H9 (cell line): Measurements from ENCODE around the gene EPHB2. TPM values are rescaled to one million over a fixed set of nuclear protein-coding genes. Genes with fewer than 3 reads are reported as not detected.

Source experiments
- DNase-seq: peaks from one replicate; pipeline ENCODE4 v3.0.0-alpha.2; 2017
- H2AFZ ChIP-seq: one replicate; pipeline ENCODE4 v1.6.1; 2013; ENCODE audit warnings: mild to moderate bottlenecking, low read length, control low read depth, moderate library complexity
- H2AK5ac ChIP-seq: 2 replicates; pipeline ENCODE4 v1.6.1; 2013; ENCODE audit warnings: low read length, control low read depth, mixed read lengths; ENCODE audit not compliant: insufficient read length
- H2BK120ac ChIP-seq: one replicate; pipeline ENCODE4 v1.6.1; 2013; ENCODE audit warnings: low read depth, mild to moderate bottlenecking, low read length, control low read depth, inconsistent platforms; ENCODE audit not compliant: poor library complexity, severe bottlenecking
- H2BK12ac ChIP-seq: 2 replicates; pipeline ENCODE4 v1.6.1; 2013; ENCODE audit warnings: low read length, control low read depth, mixed read lengths, low read depth; ENCODE audit not compliant: insufficient read length
- H2BK15ac ChIP-seq: 2 replicates; pipeline ENCODE4 v1.6.1; 2013; ENCODE audit warnings: low read depth, low read length, control low read depth
- H2BK20ac ChIP-seq: one replicate; pipeline ENCODE4 v1.6.1; 2013; ENCODE audit warnings: low read depth, mild to moderate bottlenecking, low read length, control low read depth, inconsistent platforms; ENCODE audit not compliant: poor library complexity, severe bottlenecking
- H2BK5ac ChIP-seq: 2 replicates; pipeline ENCODE4 v1.6.1; 2013; ENCODE audit warnings: low read length, control low read depth, mixed read lengths; ENCODE audit not compliant: insufficient read length
- H3K14ac ChIP-seq: 2 replicates; pipeline ENCODE4 v1.6.1; 2013; ENCODE audit warnings: low read length, control low read depth; ENCODE audit not compliant: insufficient read depth
- H3K18ac ChIP-seq: 2 replicates; pipeline ENCODE4 v1.6.1; 2013; ENCODE audit warnings: low read depth, mild to moderate bottlenecking, mixed read lengths, low read length, control low read depth; ENCODE audit not compliant: insufficient read length
- H3K23ac ChIP-seq: 2 replicates; pipeline ENCODE4 v1.6.1; 2013; ENCODE audit warnings: low read length, control low read depth, mixed read lengths, low read depth; ENCODE audit not compliant: insufficient read length
- H3K23me2 ChIP-seq: 2 replicates; pipeline ENCODE4 v1.6.1; 2013; ENCODE audit warnings: low read depth, mild to moderate bottlenecking, mixed read lengths, low read length, control low read depth; ENCODE audit not compliant: insufficient read length, poor library complexity, severe bottlenecking
- H3K27ac ChIP-seq: 2 replicates; pipeline ENCODE4 v1.5.1; 2013; ENCODE audit warnings: low read length, control low read depth, mixed read lengths, low read depth; ENCODE audit not compliant: insufficient read length
- H3K27me3 ChIP-seq: 2 replicates; pipeline ENCODE4 v1.6.1; 2013; ENCODE audit warnings: low read length, control low read depth, inconsistent platforms; ENCODE audit not compliant: insufficient read depth
- H3K4ac ChIP-seq: 2 replicates; pipeline ENCODE4 v1.6.1; 2013; ENCODE audit warnings: low read depth, mild to moderate bottlenecking, control low read depth, inconsistent platforms, low read length, moderate library complexity
- H3K4me1 ChIP-seq: 2 replicates; pipeline ENCODE4 v1.6.1; 2013; ENCODE audit warnings: low read length, control low read depth, inconsistent platforms; ENCODE audit not compliant: insufficient read depth
- H3K4me2 ChIP-seq: 2 replicates; pipeline ENCODE4 v1.6.1; 2013; ENCODE audit warnings: low read length, control low read depth, mixed read lengths; ENCODE audit not compliant: insufficient read length, insufficient read depth
- H3K56ac ChIP-seq: 2 replicates; pipeline ENCODE4 v1.6.1; 2013; ENCODE audit warnings: low read depth, mild to moderate bottlenecking, mixed read lengths, low read length, control low read depth; ENCODE audit not compliant: insufficient read length
- H3K79me1 ChIP-seq: 2 replicates; pipeline ENCODE4 v1.6.1; 2013; ENCODE audit warnings: low read depth, mild to moderate bottlenecking, moderate library complexity, low read length, control low read depth, inconsistent platforms; ENCODE audit not compliant: insufficient read depth, poor library complexity, severe bottlenecking
- H3K79me2 ChIP-seq: 2 replicates; pipeline ENCODE4 v1.6.1; 2013; ENCODE audit warnings: low read length, control low read depth, inconsistent platforms; ENCODE audit not compliant: insufficient read depth
- H3K9ac ChIP-seq: 2 replicates; pipeline ENCODE4 v1.6.1; 2013; ENCODE audit warnings: low read length, control low read depth, mixed read lengths; ENCODE audit not compliant: insufficient read length; ENCODE audit errors: extremely low read depth
- H3K9me3 ChIP-seq: one replicate; pipeline ENCODE4 v1.6.1; 2013; ENCODE audit warnings: low read depth, low read length, inconsistent platforms; ENCODE audit not compliant: control insufficient read depth
- H3T11ph ChIP-seq: one replicate; pipeline ENCODE4 v1.6.1; 2013; ENCODE audit warnings: mild to moderate bottlenecking, low read length, control low read depth, inconsistent platforms
- H4K20me1 ChIP-seq: one replicate; pipeline ENCODE4 v1.6.1; 2013; ENCODE audit not compliant: control insufficient read depth, insufficient read length, insufficient read depth
- H4K5ac ChIP-seq: 2 replicates; pipeline ENCODE4 v1.6.1; 2013; ENCODE audit warnings: low read depth, mild to moderate bottlenecking, mixed read lengths, low read length, control low read depth; ENCODE audit not compliant: insufficient read length
- H4K8ac ChIP-seq: replicated peaks from 2 replicates; pipeline ENCODE4 v1.6.1; 2013; ENCODE audit warnings: low read length, control low read depth, mixed read lengths, low read depth; ENCODE audit not compliant: insufficient read length
- H4K91ac ChIP-seq: 2 replicates; pipeline ENCODE4 v1.6.1; 2013; ENCODE audit warnings: low read depth, mild to moderate bottlenecking, moderate library complexity, mixed read lengths, low read length, control low read depth; ENCODE audit not compliant: insufficient read length
- H3K27ac Mint-ChIP-seq, 3 experiments: 2 replicates in 2 of 3; 3 replicates in 1 of 3; pipeline ENCODE4 v1.8.0; 2020 to 2021; ENCODE audit warnings: mixed read lengths in 3 of 3, mild to moderate bottlenecking in 1 of 3, moderate library complexity in 1 of 3
- H3K27me3 Mint-ChIP-seq: 2 replicates; pipeline ENCODE4 v1.8.0; 2021; ENCODE audit warnings: low read depth, mild to moderate bottlenecking, moderate library complexity, mixed read lengths
- H3K36me3 Mint-ChIP-seq, 3 experiments: 2 replicates in 2 of 3; 3 replicates in 1 of 3; pipeline ENCODE4 v1.8.0; 2020 to 2021; ENCODE audit warnings: low read depth in 3 of 3, mixed read lengths in 3 of 3; ENCODE audit not compliant: insufficient read depth in 1 of 3
- H3K4me1 Mint-ChIP-seq, 2 experiments: 2 replicates each; pipeline ENCODE4 v1.8.0; 2020; ENCODE audit warnings: mixed read lengths in 2 of 2
- H3K4me3 Mint-ChIP-seq, 2 experiments: 2 replicates in 1 of 2; 3 replicates in 1 of 2; pipeline ENCODE4 v1.8.0; 2020 to 2021; ENCODE audit warnings: mild to moderate bottlenecking in 2 of 2, mixed read lengths in 2 of 2, moderate library complexity in 1 of 2
- H3K9me3 Mint-ChIP-seq, 2 experiments: 2 replicates in 1 of 2; 3 replicates in 1 of 2; pipeline ENCODE4 v1.8.0; 2020; ENCODE audit warnings: mild to moderate bottlenecking in 2 of 2, mixed read lengths in 2 of 2, moderate library complexity in 1 of 2
- CTCF ChIP-seq: fragments of 200-600 bp; sonication (generic); conservative IDR thresholded peaks from 3 replicates; pipeline ENCODE4 v1.8.0; 2021; ENCODE audit warnings: antibody characterized with exemption, mild to moderate bottlenecking
- WGBS: extraction: QIAGEN DNeasy Blood & Tissue Kit; methylation state at CpG from one replicate; pipeline ENCODE4 v1.1.7; 2013; ENCODE audit warnings: missing lambda C conversion rate, low lambda C conversion rate, mixed read lengths; ENCODE audit not compliant: insufficient read length; ENCODE audit errors: extremely low coverage; 5-methylcytosine and 5-hydroxymethylcytosine counted together
- total RNA-seq: library from RNA; stranded (reverse); gene quantifications from 2 replicates; pipeline ENCODE4 v1.2.1, GENCODE V29; 2021

Gene EPHB2
- total RNA-seq, 1 experiment from 2014 or later, result 9.5 TPM

GRCh38 chr1:22875841-22876240 is 165.2 kb downstream of the EPHB2 start:
- TF ChIP-seq CTCF, result no peak
- no peaks in the 10 kb centered on the region for H3K23me2 ChIP-seq
- H4K20me1 ChIP-seq, result no peaks in the 10 kb centered on the region
- no peak overlapping the region for H3K23ac ChIP-seq
- no peaks in the 10 kb centered on the region for H3K27me3 ChIP-seq
- Mint-ChIP-seq H3K4me1 (peaks cover 17 to 30% of the 10 kb centered on the region in 2 experiments), H3K27me3 (no peaks in the 10 kb centered on the region), H3K9me3 (no peaks in the 10 kb centered on the region), H3K27ac (peak overlapping the region; percentile 7 to 66 (median 63); a peak in 4 of 7 replicates), H3K36me3 (no peaks in the 10 kb centered on the region), H3K4me3 (peak overlapping the region in 1 of 2 experiments; percentile 0; a peak in 1 of 5 replicates)
- no peak overlapping the region for H2BK20ac ChIP-seq
- H3K4ac ChIP-seq, result no peak overlapping the region
- no peaks in the 10 kb centered on the region for H3K4me1 ChIP-seq
- no peak overlapping the region for H3K56ac ChIP-seq
- no peaks in the 10 kb centered on the region for H3K79me2 ChIP-seq
- no CpG with 5 or more reads among the region's 5 CpGs for WGBS
- H4K5ac ChIP-seq, result no peak overlapping the region
- no peak for DNase-seq
- no peak overlapping the region for H4K91ac ChIP-seq
- no peak overlapping the region for H2BK5ac ChIP-seq
- H2BK12ac ChIP-seq, result no peak overlapping the region
- no peak overlapping the region for H4K8ac ChIP-seq
- H3K27ac ChIP-seq, result no peak overlapping the region
- no peak overlapping the region for H3K9ac ChIP-seq
- no peak overlapping the region for H3K18ac ChIP-seq
- no peak overlapping the region for H2AFZ ChIP-seq
- H3K9me3 ChIP-seq, result no peaks in the 10 kb centered on the region
- H2BK15ac ChIP-seq, result no peak overlapping the region
- H3K14ac ChIP-seq, result no peak overlapping the region
- no peak overlapping the region for H3K4me2 ChIP-seq
- no peaks in the 10 kb centered on the region for H3K79me1 ChIP-seq
- H2AK5ac ChIP-seq, result no peak overlapping the region
- H2BK120ac ChIP-seq, result no peak overlapping the region
- H3T11ph ChIP-seq, result no peak overlapping the region
